ENCODE measurements around the gene ANAPC7. TPM values are rescaled to one million over a fixed set of nuclear protein-coding genes. Genes with fewer than 3 reads are reported as not detected.

ANAPC7 gene
- total and polyA plus RNA-seq, 3 donors from 2014 or later, result 67.1 to 96.5 (median 94.4) TPM

DNA sequence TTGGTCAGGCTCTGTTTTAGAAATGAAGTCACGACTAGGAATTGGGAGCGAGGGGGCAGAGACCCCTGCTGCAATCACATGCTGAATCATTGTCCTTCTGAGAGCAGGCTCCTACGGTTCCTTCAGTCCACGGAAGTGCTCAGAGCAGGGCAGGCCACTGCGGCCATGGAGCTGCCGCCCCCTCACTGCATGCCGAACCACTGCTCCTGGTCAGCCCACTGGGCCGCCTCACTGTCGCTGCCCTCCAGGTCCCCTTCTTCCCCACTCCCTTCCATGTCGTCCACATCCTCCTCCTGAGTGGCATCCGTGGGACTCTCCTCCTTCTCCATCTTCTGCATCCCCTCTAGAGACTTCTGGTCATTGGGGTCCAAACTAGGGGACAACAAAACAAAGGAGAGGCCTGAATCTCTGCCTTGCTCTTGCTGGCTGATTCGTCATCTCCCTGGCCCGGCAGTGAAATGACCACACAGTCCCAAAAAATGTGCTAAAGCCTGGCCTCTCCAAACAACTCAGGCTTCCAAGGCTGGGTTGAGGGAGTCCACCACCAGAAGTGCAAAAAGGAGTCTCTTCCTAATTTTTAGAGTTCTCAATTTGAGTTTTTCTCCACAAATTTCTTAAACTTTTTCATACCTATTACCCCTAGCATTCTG lies 29.4 kb downstream of the ANAPC7 start:
- peak overlapping the region in 1 of 2 donors; percentile 45 for H3K27ac ChIP-seq
- peaks cover 11% of the 10 kb centered on the region for H3K4me1 ChIP-seq
- H3K4me3 ChIP-seq, result no peak overlapping the region
- no peak for DNase-seq
- no peaks in the 10 kb centered on the region for H3K9me3 ChIP-seq
- H3K36me3 ChIP-seq (ENCODE audit: low read depth, missing control alignments), result no peaks in the 10 kb centered on the region
- intact Hi-C loops (cut with DNase I; ENCODE audit: low total_unique reads), result no loop called here
- TF ChIP-seq POLR2A (IDR thresholded peaks at IDR 0.05) (no peak), CTCF (IDR thresholded peaks at IDR 0.05) (no peak)
- WGBS, 2 donors, result 71 to 85% methylated on average over 12 to 13 of the region's 13 CpGs
- H3K27me3 ChIP-seq, result no peaks in the 10 kb centered on the region

DNA sequence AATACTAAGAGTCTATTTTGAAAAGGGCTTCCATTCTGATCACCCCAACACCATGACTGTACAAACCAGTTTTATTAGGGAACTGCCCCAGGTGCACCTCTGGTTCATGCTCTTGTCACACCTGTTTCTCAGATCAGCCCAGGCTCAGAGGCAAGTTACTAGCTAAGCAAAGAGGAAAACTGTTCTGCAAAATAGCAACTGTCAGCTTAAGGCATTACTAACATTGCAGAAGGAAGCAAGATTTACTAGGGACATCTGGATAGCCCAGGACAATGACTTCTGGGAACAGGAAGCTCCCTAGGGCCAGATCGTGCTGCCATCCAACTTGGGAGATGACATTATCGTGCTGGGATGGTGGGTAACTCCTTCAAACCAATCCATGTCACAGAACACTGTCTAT lies 30.1 kb downstream of the ANAPC7 start:
- no peaks in the 10 kb centered on the region for H3K27me3 ChIP-seq
- no peak for TF ChIP-seq CTCF (IDR thresholded peaks at IDR 0.05)
- TF ChIP-seq POLR2A (IDR thresholded peaks at IDR 0.05), result no peak
- H3K4me1 ChIP-seq, result peaks cover 11% of the 10 kb centered on the region
- H3K9me3 ChIP-seq, result no peaks in the 10 kb centered on the region
- peak overlapping the region in 1 of 2 donors; percentile 45 for H3K27ac ChIP-seq
- WGBS, 2 donors, result 54 to 61% methylated on average over 2 of the region's 2 CpGs
- intact Hi-C loops (cut with DNase I; ENCODE audit: low total_unique reads), result no loop called here
- no peaks in the 10 kb centered on the region for H3K36me3 ChIP-seq (ENCODE audit: low read depth, missing control alignments)
- DNase-seq, result no peak
- H3K4me3 ChIP-seq, result no peak overlapping the region

GRCh38 chr12:110373025-110373424 lies 30.5 kb downstream of the ANAPC7 start:
- DNase-seq, result peak; percentile 63
- no peaks in the 10 kb centered on the region for H3K27me3 ChIP-seq
- TF ChIP-seq POLR2A (IDR thresholded peaks at IDR 0.05) (no peak), CTCF (IDR thresholded peaks at IDR 0.05) (no peak)
- H3K27ac ChIP-seq, result peak overlapping the region in 1 of 2 donors; percentile 45
- no peak overlapping the region for H3K4me3 ChIP-seq
- H3K9me3 ChIP-seq, result no peaks in the 10 kb centered on the region
- intact Hi-C loops (cut with DNase I; ENCODE audit: low total_unique reads), result no loop called here
- H3K4me1 ChIP-seq, result peaks cover 11% of the 10 kb centered on the region
- 57 to 59% methylated on average over 4 of the region's 4 CpGs for WGBS, 2 donors
- no peaks in the 10 kb centered on the region for H3K36me3 ChIP-seq (ENCODE audit: low read depth, missing control alignments)

- no peak overlapping the region for H3K27ac ChIP-seq
- TF ChIP-seq POLR2A (IDR thresholded peaks at IDR 0.05) (no peak), CTCF (IDR thresholded peaks at IDR 0.05) (no peak)
- H3K9me3 ChIP-seq, result no peaks in the 10 kb centered on the region
- H3K27me3 ChIP-seq, result no peaks in the 10 kb centered on the region
- no peak for DNase-seq
- intact Hi-C loops (cut with DNase I; ENCODE audit: low total_unique reads), result no loop called here
- 95 to 96% methylated on average over 6 to 7 of the region's 7 CpGs for WGBS, 2 donors
- H3K36me3 ChIP-seq (ENCODE audit: low read depth, missing control alignments), result no peaks in the 10 kb centered on the region
- no peak overlapping the region for H3K4me3 ChIP-seq
- peaks cover 13% of the 10 kb centered on the region for H3K4me1 ChIP-seq
Observed at GRCh38 chr12:110372056-110372425, 31.5 kb downstream of the ANAPC7 start.

Measured in testis (tissue), 3 donors.